HEK293 (cell line): ENCODE data around the gene SLC39A13.
A peak's percentile ranks its signal among the peaks of the same experiment; 100 is the strongest.

Source experiments
- CTCF ChIP-seq: fragments of 450-650 bp; formaldehyde crosslinking; IDR thresholded peaks from 2 replicates; pipeline ENCODE4 v1.5.1; 2016; ENCODE audit warnings: missing biosample characterization, missing genetic modification characterization
- ZNF510 ChIP-seq: fragments of 450-650 bp; formaldehyde crosslinking; IDR thresholded peaks from 2 replicates; pipeline ENCODE4 v1.5.1; 2018; ENCODE audit warnings: mild to moderate bottlenecking, missing genetic modification characterization, missing biosample characterization; ENCODE audit not compliant: insufficient replicate concordance
- ZNF571 ChIP-seq: fragments of 450-650 bp; formaldehyde crosslinking; IDR thresholded peaks from 2 replicates; pipeline ENCODE4 v1.5.0; 2017; ENCODE audit warnings: missing biosample characterization, missing genetic modification characterization
- TF ChIP-seq, protein P1 (sequence below): fragments of 450-650 bp; formaldehyde crosslinking; IDR thresholded peaks from 2 replicates; pipeline ENCODE4 v1.5.1; 2016; ENCODE audit warnings: missing biosample characterization, missing genetic modification characterization

- TF ChIP-seq ZNF571 (tag by site-specific recombination) = no peak
- TF ChIP-seq, protein P1, sequence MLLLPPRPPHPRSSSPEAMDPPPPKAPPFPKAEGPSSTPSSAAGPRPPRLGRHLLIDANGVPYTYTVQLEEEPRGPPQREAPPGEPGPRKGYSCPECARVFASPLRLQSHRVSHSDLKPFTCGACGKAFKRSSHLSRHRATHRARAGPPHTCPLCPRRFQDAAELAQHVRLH (tag by site-specific recombination) = no peak
- TF ChIP-seq CTCF (tag by site-specific recombination) = peak; percentile 61; the same call in 1 of the 2 replicates
- no peak for TF ChIP-seq ZNF510 (tag by site-specific recombination)
Observed at GRCh38 chr11:47407746-47408590, at the start of gene SLC39A13.
